CD4-positive, alpha-beta T cell (primary cell): ENCODE measurements around the gene DCDC1. TPM values are rescaled to one million over a fixed set of nuclear protein-coding genes. Genes with fewer than 3 reads are reported as not detected.

Experiments
- ATAC-seq: fragments of 200-7000 bp; cut with Tn5 transposase; one replicate; pipeline ENCODE4 v1.10.0; 2022; ENCODE audit warnings: mild to moderate bottlenecking; ENCODE audit not compliant: poor library complexity
- CTCF ChIA-PET: fragments of 350-600 bp; sonication (Branson Sonifier 250); formaldehyde crosslinking; loops from one replicate; lab custom pipeline; 2021; ENCODE audit warnings: antibody characterized with exemption, inconsistent platforms; lab: Charles Lee
- POLR2A ChIA-PET: fragments of 350-600 bp; sonication (Branson Sonifier 250); formaldehyde crosslinking; loops from one replicate; lab custom pipeline; 2021; ENCODE audit warnings: antibody characterized with exemption, inconsistent platforms; lab: Charles Lee
- DNase-seq, 14 experiments: peaks; one replicate each; pipeline ENCODE4 v3.0.0-alpha.2; 2013 to 2020; ENCODE audit warnings: mixed read lengths in 2 of 14
- H3K27ac ChIP-seq, 2 donors: one replicate each; pipeline versions ENCODE4 v1.5.1 to v1.7.0; 2013; ENCODE audit warnings: low read length in 2 of 2, low read depth in 1 of 2, mild to moderate bottlenecking in 1 of 2
- H3K27me3 ChIP-seq, 2 experiments: 1 replicate in 1 of 2; 2 replicates in 1 of 2; pipeline versions ENCODE4 v1.6.1 to v1.7.0; 2013; ENCODE audit warnings: low read length in 2 of 2, control low read depth in 1 of 2, mild to moderate bottlenecking in 1 of 2, moderate library complexity in 1 of 2; ENCODE audit not compliant: insufficient read depth in 2 of 2, control insufficient read depth in 1 of 2
- H3K36me3 ChIP-seq: one replicate; pipeline ENCODE4 v1.6.1; 2013; ENCODE audit warnings: low read length, control low read depth; ENCODE audit not compliant: insufficient read depth
- H3K4me1 ChIP-seq: one replicate; pipeline ENCODE4 v1.6.1; 2013; ENCODE audit warnings: low read length, control low read depth; ENCODE audit not compliant: insufficient read depth
- H3K4me3 ChIP-seq: one replicate; pipeline ENCODE4 v1.5.1; 2013; ENCODE audit warnings: mild to moderate bottlenecking, low read length, moderate library complexity
- H3K9me3 ChIP-seq, 2 experiments: 1 replicate in 1 of 2; 2 replicates in 1 of 2; pipeline versions ENCODE4 v1.6.1 to v1.7.0; 2013; ENCODE audit warnings: low read length in 2 of 2, mild to moderate bottlenecking in 2 of 2, control low read depth in 1 of 2, moderate library complexity in 1 of 2; ENCODE audit not compliant: control insufficient read depth in 1 of 2, insufficient read depth in 1 of 2
- H3K27ac Mint-ChIP-seq: one replicate; pipeline ENCODE4 v1.8.0; 2020; ENCODE audit warnings: mixed read lengths
- H3K27me3 Mint-ChIP-seq: one replicate; pipeline ENCODE4 v1.8.0; 2021; ENCODE audit warnings: mixed read lengths
- H3K36me3 Mint-ChIP-seq: one replicate; pipeline ENCODE4 v1.8.0; 2021; ENCODE audit warnings: low read depth, mixed read lengths
- H3K4me1 Mint-ChIP-seq: one replicate; pipeline ENCODE4 v1.8.0; 2021; ENCODE audit warnings: low read depth, mixed read lengths
- H3K4me3 Mint-ChIP-seq: one replicate; pipeline ENCODE4 v1.8.0; 2020; ENCODE audit warnings: mild to moderate bottlenecking, mixed read lengths
- H3K9me3 Mint-ChIP-seq: one replicate; pipeline ENCODE4 v1.8.0; 2020; ENCODE audit warnings: mixed read lengths
- CTCF ChIP-seq: fragments of 200-600 bp; IDR thresholded peaks from one replicate; pipeline ENCODE4 v1.8.0; 2022; ENCODE audit warnings: antibody characterized with exemption, mild to moderate bottlenecking
- intact Hi-C, 2 experiments: fragments of 100-400 bp; cut with DNase I in 1 of 2; cut with micrococcal nuclease in 1 of 2; formaldehyde crosslinking; loops; one replicate each; pipeline versions ENCODE4 v1.15.1 to v1.9.0; 2023 to 2025; cut with DNase I, micrococcal nuclease
- total RNA-seq, 174 experiments: library from RNA in 2 of 174; stranded (reverse) in 2 of 174; gene quantifications; one replicate each; pipeline ENCODE4 v1.2.3 and lab custom pipeline; 2021 to 2026

The DCDC1 gene
- total RNA-seq, 2 experiments from 2014 or later = 0.11 TPM; not detected in 1

GRCh38 chr11:30879322-30880005 lies 490.1 kb downstream of the DCDC1 start:
- Histone ChIP-seq H3K4me3 (no peak overlapping the region), H3K36me3 (no peaks in the 10 kb centered on the region), H3K4me1 (no peaks in the 10 kb centered on the region), H3K27me3 (no peaks in the 10 kb centered on the region), H3K9me3 (no peaks in the 10 kb centered on the region), H3K27ac (no peak overlapping the region)
- ATAC-seq = no peak
- POLR2A ChIA-PET = no interaction called here
- Mint-ChIP-seq H3K9me3 (no peaks in the 10 kb centered on the region), H3K4me3 (no peak overlapping the region), H3K36me3 (no peaks in the 10 kb centered on the region), H3K27ac (no peak overlapping the region), H3K4me1 (no peaks in the 10 kb centered on the region), H3K27me3 (peaks cover 4% of the 10 kb centered on the region)
- DNase-seq = no peak
- intact Hi-C loops = no loop called here
- no peak for TF ChIP-seq CTCF
- CTCF ChIA-PET = no interaction called here

DNA sequence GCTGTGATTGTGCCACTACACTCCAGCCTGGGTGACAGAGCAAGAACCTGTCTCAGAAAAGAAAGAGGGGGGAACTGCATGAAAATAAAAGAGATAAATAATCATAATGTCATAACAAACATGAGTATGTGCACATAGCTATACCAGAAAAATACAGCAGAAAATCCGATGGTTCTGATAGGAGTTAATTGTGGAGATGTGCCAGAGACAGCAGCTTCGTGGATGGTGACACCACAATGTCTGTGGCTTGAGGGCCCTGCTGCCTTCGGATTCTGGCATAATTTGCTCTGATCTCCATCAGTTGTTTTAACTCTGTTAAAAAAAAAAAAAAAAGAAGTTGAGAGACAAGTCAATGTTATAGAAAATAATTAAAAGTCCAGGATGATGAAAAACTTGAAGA lies 491.1 kb downstream of the DCDC1 start:
- no peak overlapping the region for H3K27ac Mint-ChIP-seq
- intact Hi-C loops = no loop called here
- ChIA-PET POLR2A (no interaction called here), CTCF (no interaction called here)
- H3K9me3 Mint-ChIP-seq = no peaks in the 10 kb centered on the region
- Histone ChIP-seq H3K4me1 (no peaks in the 10 kb centered on the region), H3K27ac (no peak overlapping the region), H3K36me3 (no peaks in the 10 kb centered on the region), H3K4me3 (no peak overlapping the region), H3K27me3 (no peaks in the 10 kb centered on the region), H3K9me3 (no peaks in the 10 kb centered on the region)
- peaks cover 4% of the 10 kb centered on the region for H3K27me3 Mint-ChIP-seq
- ATAC-seq = no peak
- no peaks in the 10 kb centered on the region for H3K4me1 Mint-ChIP-seq
- TF ChIP-seq CTCF = no peak
- no peak for DNase-seq
- no peak overlapping the region for H3K4me3 Mint-ChIP-seq
- no peaks in the 10 kb centered on the region for H3K36me3 Mint-ChIP-seq

DNA sequence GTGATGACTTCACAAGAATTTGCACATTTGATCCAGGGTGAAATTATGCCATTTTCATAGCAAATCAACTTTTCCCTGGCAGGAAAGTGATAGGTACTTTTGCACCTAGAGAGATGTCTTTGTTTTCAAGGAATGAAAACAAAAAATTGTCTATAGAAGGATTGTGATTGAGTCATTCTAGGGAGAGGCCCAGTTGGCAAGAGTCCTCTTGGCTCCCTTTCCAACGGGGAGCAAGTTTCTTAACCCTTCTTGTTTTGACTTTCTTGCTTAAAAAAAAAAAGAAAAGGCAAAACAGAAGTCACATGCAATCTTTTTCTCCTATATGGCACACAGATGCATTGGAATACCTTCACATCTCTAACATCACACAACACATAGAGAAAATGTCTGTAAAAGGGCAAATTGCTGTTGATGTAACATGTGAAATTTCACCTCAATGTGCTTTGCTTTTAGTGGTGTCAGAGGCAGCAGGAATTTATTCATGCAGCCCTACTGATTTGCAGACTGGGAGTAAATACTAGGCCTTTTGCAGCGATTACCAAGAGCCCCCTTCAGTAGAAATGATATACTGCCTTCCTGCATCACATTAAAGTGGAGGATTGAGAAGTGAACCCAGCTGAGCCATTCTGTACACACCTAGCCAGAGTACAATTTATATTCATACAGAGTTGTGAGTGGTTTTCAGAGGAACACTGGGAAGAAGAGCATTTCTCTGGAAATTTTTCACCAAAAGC lies 492.7 kb downstream of the DCDC1 start:
- H3K36me3 Mint-ChIP-seq = no peaks in the 10 kb centered on the region
- no peak overlapping the region for H3K27ac ChIP-seq
- intact Hi-C loops = no loop called here
- H3K27me3 Mint-ChIP-seq = peaks cover 4% of the 10 kb centered on the region
- H3K27ac Mint-ChIP-seq = no peak overlapping the region
- DNase-seq = no peak
- no peak for ATAC-seq
- no peaks in the 10 kb centered on the region for H3K4me1 Mint-ChIP-seq
- no peaks in the 10 kb centered on the region for H3K36me3 ChIP-seq
- H3K27me3 ChIP-seq = no peaks in the 10 kb centered on the region
- H3K9me3 Mint-ChIP-seq = no peaks in the 10 kb centered on the region
- ChIA-PET CTCF (no interaction called here), POLR2A (no interaction called here)
- H3K4me1 ChIP-seq = no peaks in the 10 kb centered on the region
- H3K4me3 Mint-ChIP-seq = no peak overlapping the region
- H3K9me3 ChIP-seq = no peaks in the 10 kb centered on the region
- H3K4me3 ChIP-seq = no peak overlapping the region
- TF ChIP-seq CTCF = no peak
